HPDE6-E6E7 (cell line): ENCODE data around the gene TCEANC.

ENCODE experiments used
- DNase-seq: peaks from one replicate; pipeline ENCODE4 v3.0.0; 2011; ENCODE audit warnings: missing footprints; ENCODE audit errors: extremely low spot score

Gene TCEANC

GRCh38 chrX:13692771-13693231 is 39.9 kb downstream of the TCEANC start:
- no peak for DNase-seq

GRCh38 chrX:13693341-13693961 is 40.5 kb downstream of the TCEANC start:
- DNase-seq, result peak; percentile 58

- DNase-seq, result no peak
Measured at GRCh38 chrX:13694359-13694758, 41.4 kb downstream of the TCEANC start.

- DNase-seq, result no peak
Measured at GRCh38 chrX:13694983-13695382, 42.0 kb downstream of the TCEANC start.

- no peak for DNase-seq
Measured at GRCh38 chrX:13695601-13696115, 42.7 kb downstream of the TCEANC start.

- no peak for DNase-seq
Measured at GRCh38 chrX:13697455-13697854, 44.5 kb downstream of the TCEANC start.

GRCh38 chrX:13697976-13698375 is 45.0 kb downstream of the TCEANC start:
- no peak for DNase-seq

GRCh38 chrX:13698432-13698831 is 45.5 kb downstream of the TCEANC start:
- no peak for DNase-seq

GRCh38 chrX:13699183-13699826 is 46.4 kb downstream of the TCEANC start:
- DNase-seq, result peak; percentile 58

GRCh38 chrX:13700380-13700779 is 47.4 kb downstream of the TCEANC start:
- DNase-seq, result no peak

- DNase-seq, result no peak
Measured at GRCh38 chrX:13702111-13702789, 49.3 kb downstream of the TCEANC start.

GRCh38 chrX:13703135-13703534 is 50.2 kb downstream of the TCEANC start:
- DNase-seq, result no peak

GRCh38 chrX:13703589-13703988 is 50.6 kb downstream of the TCEANC start:
- no peak for DNase-seq

GRCh38 chrX:13711141-13711540 is 58.2 kb downstream of the TCEANC start:
- no peak for DNase-seq
